Ramos (cell line): ENCODE measurements around the gene ASTN1.

Source experiments
- in situ Hi-C: fragments of 300-500 bp; cut with MboI; formaldehyde crosslinking; loops from one replicate; pipeline ENCODE4 v1.14.3; 2022; ENCODE audit warnings: low sequenced_read_pairs; ENCODE audit not compliant: unreplicated experiment

Gene ASTN1

DNA sequence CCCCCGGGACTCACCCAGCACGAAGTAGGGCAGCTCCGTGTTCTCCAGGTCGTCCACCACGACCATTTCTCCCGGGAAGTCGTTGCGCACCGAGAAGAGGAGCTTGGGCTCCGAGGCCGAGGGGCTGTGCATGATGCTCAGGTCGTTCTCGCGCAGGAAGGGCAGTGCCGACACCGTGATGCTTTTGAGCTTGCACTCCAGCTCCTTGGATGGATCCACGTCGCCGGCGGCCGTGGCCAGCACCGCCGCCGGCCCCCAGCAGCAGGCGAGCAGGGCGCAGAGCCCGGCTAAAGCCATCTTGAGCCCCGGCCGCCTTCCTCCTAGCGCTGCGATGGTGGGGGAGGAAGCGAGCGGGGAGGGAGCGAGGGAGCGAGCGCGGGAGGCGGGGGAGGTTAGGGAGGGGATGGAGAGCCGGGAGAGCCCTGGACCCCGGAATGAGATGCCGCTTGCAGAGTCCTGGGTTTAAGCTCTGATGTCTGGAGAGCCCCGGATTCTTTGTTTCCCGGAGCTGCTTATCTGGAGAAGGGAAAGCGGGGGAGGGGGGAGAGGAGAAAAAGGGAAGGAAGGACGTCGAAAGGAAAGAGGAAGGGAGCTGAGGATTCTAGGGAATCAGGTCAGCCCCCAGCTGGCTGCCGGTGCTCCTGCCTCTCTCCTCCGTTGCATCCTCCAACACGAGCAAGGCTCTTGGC lies at the start of gene ASTN1:
Gene ASTN1, minus strand, starts transcription at position 333 of the 689 bp plus-strand sequence. Its CDS starts 36 bp downstream, at position 297.
- in situ Hi-C loops, result no loop called here

GRCh38 chr1:177211231-177211630 lies 46.7 kb upstream of the ASTN1 start:
- in situ Hi-C loops, result no loop called here

DNA sequence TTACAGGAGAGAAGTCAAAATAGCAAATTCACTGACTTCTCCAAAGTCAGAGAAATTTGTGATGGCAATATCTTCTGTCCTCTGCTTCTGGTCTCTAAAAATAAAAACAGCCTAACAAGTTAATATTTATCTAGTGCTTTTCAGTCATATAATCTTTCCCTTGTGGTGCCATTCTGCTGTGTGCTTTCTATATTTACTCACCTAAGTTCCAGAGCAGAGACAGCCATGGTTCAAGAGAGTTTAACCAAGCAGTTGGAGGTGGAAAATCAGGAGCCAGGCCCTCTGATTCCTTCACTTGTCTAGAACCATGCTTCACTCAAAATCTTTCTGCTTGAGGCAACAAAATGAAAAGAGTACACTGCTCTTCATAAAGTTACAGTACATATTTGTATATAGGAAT lies 45.6 kb upstream of the ASTN1 start:
- in situ Hi-C loops, result no loop called here

DNA sequence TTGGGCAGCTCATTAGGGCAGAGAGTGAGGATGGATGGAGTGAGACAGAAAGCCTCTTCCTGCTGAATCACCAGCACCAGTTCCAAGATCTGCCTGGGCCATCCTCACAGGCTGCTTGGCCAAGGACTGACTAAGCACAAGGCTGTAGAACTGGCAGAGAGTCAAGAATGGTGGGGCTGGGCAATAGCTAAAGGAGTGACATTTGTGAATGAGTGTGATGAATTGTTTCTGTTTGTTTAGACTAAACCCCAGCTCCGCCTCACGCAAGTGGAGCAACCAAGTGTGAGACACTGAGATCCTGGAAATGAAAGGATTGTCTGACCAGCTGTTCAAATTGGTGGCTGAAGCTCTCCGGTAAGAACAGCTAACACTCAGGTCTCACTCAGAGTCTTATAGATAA lies 44.8 kb upstream of the ASTN1 start:
- in situ Hi-C loops, result no loop called here

DNA sequence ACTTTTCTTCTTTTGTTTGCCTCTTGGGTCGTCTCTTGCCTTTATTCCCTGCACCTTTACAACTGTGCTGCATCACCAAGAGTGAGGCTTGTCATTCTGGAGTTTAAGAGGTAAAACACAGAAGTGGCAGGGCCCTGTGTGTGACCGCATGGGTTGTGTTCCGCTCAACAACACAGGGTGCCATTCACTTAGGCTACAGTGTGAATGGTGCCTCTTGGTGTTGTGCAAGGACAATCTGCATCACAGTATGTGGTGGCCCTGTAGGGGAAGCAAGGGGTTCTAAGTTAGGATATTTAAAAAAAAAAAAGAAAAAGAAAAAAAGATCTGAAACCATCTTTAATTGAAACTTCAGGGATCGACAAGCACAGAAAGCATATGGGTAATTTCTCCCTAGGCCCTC lies 44.4 kb upstream of the ASTN1 start:
- in situ Hi-C loops, result no loop called here

DNA sequence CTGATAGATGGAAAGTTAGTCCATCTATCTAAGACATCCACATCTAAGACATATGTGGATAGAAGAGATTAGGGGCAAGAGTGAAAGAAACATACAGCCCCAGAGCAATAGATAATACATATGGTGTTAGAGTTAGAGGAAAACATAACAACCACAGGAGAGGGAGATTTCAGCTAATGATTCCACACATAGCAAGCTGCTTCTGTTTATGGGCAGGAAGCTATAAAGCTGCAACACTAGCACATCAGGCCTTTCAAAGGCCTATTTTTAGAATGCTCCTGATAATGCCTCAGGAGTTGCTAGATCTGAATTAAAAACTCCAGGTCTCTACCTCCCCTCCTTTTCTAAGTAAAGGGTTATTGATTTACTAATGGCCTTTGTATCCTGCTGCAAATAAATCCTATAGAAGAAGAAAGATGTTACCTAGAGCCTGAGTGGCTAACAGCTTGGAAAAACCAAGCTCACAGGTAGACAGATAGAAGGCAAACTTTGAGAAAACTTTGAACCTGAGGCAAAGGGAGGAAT lies 42.4 kb upstream of the ASTN1 start:
- in situ Hi-C loops, result no loop called here

DNA sequence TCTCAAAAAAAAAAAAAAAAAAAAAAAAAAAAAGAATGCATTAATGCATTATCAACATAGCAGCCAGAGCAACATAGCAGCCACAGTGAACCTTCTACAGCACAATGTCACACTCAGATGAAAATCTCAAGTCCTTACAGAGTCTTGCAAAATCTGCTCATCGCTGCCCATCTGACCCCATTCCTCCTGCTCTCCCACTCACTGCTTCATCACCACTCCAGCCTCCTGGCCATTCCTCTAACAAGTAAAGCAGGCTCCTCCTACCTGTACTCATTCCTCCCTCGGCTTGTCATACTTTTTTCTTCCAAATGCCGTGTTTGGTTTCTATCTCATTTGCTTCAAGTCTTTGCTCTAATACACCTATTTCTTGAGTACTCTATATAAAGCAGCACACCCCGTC lies 35.8 kb upstream of the ASTN1 start:
- in situ Hi-C loops, result no loop called here

DNA sequence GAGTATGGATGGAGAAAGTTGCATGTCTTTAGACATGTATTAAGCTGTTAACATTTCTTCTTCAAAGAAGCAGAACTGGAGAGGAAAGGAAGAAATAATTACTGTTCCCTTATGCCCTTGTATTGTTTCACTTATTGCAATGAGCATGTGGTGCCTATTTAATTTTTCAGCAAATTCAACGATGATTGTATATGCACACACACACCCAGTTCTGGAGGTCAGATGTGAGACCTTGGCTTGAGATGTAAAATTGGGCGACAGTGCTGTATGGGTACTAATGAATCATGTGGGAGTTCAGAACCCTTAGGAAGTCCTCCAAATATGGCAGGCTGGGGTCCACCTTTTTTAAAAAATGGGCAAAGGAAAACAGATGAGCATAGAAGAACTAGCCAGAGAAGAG lies 33.7 kb upstream of the ASTN1 start:
- in situ Hi-C loops, result no loop called here

DNA sequence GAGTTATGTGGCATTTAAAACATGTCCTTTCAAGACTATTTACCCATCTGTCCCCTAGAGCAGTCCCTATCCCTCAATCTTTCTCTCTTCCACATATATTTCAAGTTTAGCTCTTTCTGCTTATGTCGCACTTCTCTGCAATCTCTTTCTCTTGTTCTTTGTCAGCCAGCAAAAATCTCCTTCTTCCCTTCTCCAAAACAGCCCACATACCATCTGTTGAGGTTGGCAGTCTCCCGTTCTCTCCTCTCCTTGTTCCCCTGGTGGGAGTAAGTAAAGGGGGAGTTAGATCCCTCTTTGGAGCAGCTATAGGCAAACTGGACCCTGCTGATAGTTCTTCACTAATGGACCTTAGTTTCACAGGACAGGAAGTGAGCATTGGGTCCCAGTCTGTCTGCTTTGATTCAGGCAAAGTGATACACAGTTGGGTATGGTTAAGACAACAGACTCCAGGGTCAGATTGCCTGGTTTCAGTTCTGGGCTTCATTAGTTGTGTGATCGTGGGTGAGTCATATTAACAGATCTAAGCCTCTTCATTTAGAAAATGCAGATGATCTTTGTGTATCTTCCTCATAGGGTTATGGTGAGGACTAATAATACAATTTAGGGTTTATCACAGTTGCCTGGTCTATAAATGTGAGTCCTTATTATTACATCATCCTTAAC lies 25.9 kb upstream of the ASTN1 start:
- in situ Hi-C loops, result no loop called here

DNA sequence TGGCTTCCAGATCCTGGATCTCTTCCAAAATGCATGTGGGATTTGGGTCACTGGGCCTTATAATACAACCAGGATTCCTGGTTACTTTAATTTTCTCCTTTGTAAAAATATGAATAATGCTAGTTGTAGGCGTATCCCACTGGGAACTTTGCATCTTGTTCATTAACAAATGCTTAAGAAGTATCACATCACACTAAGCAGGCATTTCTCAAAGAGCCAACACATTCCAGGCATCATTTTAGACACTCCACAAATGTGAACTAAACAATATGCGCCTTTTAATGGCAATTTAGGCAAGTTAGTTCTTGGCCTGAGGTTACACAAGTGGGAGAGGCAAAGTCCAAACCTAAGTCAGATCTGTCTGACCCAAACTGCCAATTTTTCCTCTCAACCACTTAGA lies 22.1 kb upstream of the ASTN1 start:
- in situ Hi-C loops, result no loop called here

GRCh38 chr1:177185209-177185608 lies 20.7 kb upstream of the ASTN1 start:
- in situ Hi-C loops, result no loop called here

- in situ Hi-C loops, result no loop called here
These were observed 19.3 kb upstream of the ASTN1 start for GRCh38 chr1:177183836-177184235.

DNA sequence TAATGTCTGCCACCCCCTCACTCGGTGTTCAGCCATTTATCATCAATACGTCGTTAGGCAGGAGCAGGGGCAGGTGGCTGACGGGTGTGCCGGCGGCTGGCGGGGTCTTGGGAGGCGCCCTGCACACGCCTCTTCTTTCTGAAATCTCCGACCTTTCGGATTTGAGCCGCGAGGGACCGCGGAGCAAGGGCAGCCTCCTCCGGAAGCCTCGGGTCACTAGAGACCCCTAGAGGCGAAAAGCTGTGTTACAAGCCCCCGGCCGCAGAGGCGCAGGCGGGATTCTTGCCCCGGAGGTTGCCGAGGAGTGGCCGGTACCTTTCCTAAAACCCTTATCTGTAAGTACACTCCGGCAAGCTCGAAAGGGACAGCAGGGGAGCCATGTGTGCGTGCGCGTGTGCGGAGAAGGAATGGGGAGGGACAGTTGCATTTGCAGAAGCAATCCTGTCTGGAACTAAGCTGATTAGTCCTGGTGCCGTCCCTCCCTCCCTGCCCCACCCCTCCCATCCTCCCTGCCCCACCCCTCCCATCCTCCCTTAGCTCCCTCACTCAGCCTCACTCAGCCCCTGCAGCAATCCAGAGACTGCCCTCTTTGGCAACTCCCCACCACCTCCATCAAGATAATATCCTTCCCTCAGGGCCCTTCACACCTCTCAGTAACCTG lies 17.2 kb upstream of the ASTN1 start:
- in situ Hi-C loops, result no loop called here

GRCh38 chr1:177181280-177181630 lies 16.7 kb upstream of the ASTN1 start:
- in situ Hi-C loops, result no loop called here

GRCh38 chr1:177174921-177175634 lies 10.6 kb upstream of the ASTN1 start:
- in situ Hi-C loops, result no loop called here

GRCh38 chr1:177173976-177174375 lies 9.5 kb upstream of the ASTN1 start:
- in situ Hi-C loops, result no loop called here

DNA sequence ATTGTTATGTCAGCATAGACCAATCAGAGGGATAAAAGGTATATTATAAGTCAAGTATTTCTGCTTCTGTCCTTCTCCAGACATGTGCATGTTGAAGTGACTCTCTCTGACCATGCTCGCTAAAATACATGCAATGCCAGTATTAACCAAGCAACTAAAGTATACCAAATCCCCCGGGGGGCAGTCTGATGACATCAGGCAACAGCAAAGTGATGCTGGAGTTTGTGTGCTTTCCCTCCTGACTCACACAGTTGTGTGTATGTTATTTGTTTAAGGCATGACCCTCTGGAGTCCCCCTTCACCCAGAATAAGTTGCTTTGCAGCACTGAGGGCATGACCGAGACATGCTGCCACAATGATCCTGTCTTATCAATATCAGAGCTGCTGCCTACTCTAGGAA lies 8.4 kb upstream of the ASTN1 start:
- in situ Hi-C loops, result no loop called here

GRCh38 chr1:177172272-177172671 lies 7.8 kb upstream of the ASTN1 start:
- in situ Hi-C loops, result no loop called here

- in situ Hi-C loops, result no loop called here
These were observed 7.1 kb upstream of the ASTN1 start for GRCh38 chr1:177171536-177172123.

GRCh38 chr1:177170756-177171535 lies 6.4 kb upstream of the ASTN1 start, which contains the start of gene BRINP2:
Gene BRINP2 (plus strand): TSS chr1:177170958. CDS start chr1:177229877, 58,919 bp downstream.
- in situ Hi-C loops, result no loop called here
